Smooth muscle cell (in vitro differentiated cells): ENCODE measurements around the gene ZNF652. TPM values are rescaled to one million over a fixed set of nuclear protein-coding genes. Genes with fewer than 3 reads are reported as not detected.

Experiments
- DNase-seq: peaks from one replicate; lab custom pipeline; 2025; ENCODE audit not compliant: unreplicated experiment; lab: John Stamatoyannopoulos, UW
- H2AFZ ChIP-seq: fragments of 200-600 bp; sonication (generic); 2 replicates; pipeline ENCODE4 v1.6.0; 2016; ENCODE audit warnings: antibody characterized with exemption, low read depth, mild to moderate bottlenecking
- H3F3A ChIP-seq: fragments of 200-600 bp; sonication (generic); 2 replicates; pipeline ENCODE4 v1.6.0; 2017; ENCODE audit warnings: antibody characterized with exemption, low read depth
- H3K27ac ChIP-seq: fragments of 200-600 bp; sonication (generic); 2 replicates; pipeline ENCODE4 v1.5.1; 2016; ENCODE audit warnings: low read depth, mild to moderate bottlenecking
- H3K27me3 ChIP-seq: fragments of 200-600 bp; sonication (generic); 2 replicates; pipeline ENCODE4 v1.6.1; 2016; ENCODE audit warnings: low read depth, mild to moderate bottlenecking
- H3K36me3 ChIP-seq: fragments of 200-600 bp; sonication (generic); 2 replicates; pipeline ENCODE4 v1.5.1; 2016; ENCODE audit warnings: low read depth
- H3K4me1 ChIP-seq: fragments of 200-600 bp; sonication (generic); 2 replicates; pipeline ENCODE4 v1.5.1; 2016; ENCODE audit warnings: low read depth
- H3K4me2 ChIP-seq: fragments of 200-600 bp; sonication (generic); 2 replicates; pipeline ENCODE4 v1.6.0; 2016; ENCODE audit warnings: mild to moderate bottlenecking
- H3K4me3 ChIP-seq: fragments of 200-600 bp; sonication (generic); 2 replicates; pipeline ENCODE4 v1.5.1; 2016; ENCODE audit warnings: mild to moderate bottlenecking
- H3K79me2 ChIP-seq: fragments of 200-600 bp; sonication (generic); 2 replicates; pipeline ENCODE4 v1.6.0; 2016; ENCODE audit warnings: low read depth, mild to moderate bottlenecking
- H3K9ac ChIP-seq: fragments of 200-600 bp; sonication (generic); 2 replicates; pipeline ENCODE4 v1.6.0; 2016; ENCODE audit warnings: low read depth
- H3K9me3 ChIP-seq: fragments of 200-600 bp; sonication (generic); replicated peaks from 2 replicates; pipeline ENCODE4 v1.5.1; 2016; ENCODE audit warnings: low read depth
- H4K20me1 ChIP-seq: fragments of 200-600 bp; sonication (generic); 2 replicates; pipeline ENCODE4 v1.6.0; 2016; ENCODE audit warnings: low read depth
- WGBS: methylation state at CpG from one replicate; pipeline ENCODE4 v1.1.7; 2016; ENCODE audit warnings: low lambda C conversion rate; 5-methylcytosine and 5-hydroxymethylcytosine counted together
- polyA plus RNA-seq: library from polyadenylated mRNA; unstranded; fragments of >200 nt; fragmentation: Nextera tagmentation; extraction: Ambion mirVana; gene quantifications from 2 replicates; pipeline ENCODE4 v1.2.1, GENCODE V29; 2016
- total RNA-seq: library from RNA; depleted of rRNA; stranded (reverse); fragments of >200 nt; gene quantifications from 2 replicates; pipeline ENCODE4 v1.2.3, GENCODE V29; 2014
- TF ChIP-seq, protein P1 (sequence below): fragments of 200-600 bp; sonication (generic); IDR thresholded peaks from 2 replicates; pipeline ENCODE4 v1.5.1; 2017; ENCODE audit warnings: borderline replicate concordance, mild to moderate bottlenecking, antibody characterized with exemption; ENCODE audit not compliant: insufficient read depth, poor library complexity, severe bottlenecking

Gene ZNF652
- total and polyA plus RNA-seq, 2 experiments from 2014 or later: 18.3 to 48.8 TPM

DNA sequence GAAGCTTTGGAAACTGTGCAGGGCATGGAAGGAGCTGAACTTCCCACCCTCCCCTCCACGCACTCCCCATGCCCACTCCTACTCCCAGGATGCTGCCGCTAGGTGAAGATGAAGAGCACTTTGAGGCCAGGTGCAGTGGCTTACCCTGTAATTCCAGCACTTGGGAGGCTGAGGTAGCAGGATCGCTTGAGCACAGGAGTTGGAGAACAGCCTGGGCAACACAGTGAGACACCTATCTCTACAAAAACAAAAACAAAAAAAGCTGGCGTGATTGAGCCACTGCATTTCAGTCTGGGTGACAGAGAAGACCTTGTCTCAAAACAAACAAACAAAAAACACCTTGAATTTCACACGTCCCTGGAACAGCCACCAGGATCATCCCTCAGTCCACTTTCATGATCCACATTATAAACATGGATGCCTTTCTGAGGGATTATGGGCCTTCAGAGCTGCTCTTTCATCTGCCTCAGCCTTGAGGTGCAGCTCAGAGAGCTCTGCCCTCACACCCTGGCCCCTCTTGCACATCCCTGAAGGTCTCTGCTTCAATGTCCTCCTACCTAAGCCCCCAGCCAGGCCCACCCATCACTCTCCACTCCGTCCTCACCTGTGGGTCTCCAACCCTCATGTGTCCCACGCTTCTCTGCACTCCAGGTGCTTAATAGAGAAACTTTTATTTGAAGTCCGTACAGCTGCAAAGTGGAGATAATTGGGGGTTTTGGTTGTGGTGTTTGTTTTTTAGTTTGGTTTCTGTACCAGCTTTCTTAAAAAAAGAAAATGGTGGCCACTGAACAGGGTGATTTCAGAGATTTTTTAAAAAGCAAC, 26.9 kb upstream of the ZNF652 start:
- TF ChIP-seq, protein P1, sequence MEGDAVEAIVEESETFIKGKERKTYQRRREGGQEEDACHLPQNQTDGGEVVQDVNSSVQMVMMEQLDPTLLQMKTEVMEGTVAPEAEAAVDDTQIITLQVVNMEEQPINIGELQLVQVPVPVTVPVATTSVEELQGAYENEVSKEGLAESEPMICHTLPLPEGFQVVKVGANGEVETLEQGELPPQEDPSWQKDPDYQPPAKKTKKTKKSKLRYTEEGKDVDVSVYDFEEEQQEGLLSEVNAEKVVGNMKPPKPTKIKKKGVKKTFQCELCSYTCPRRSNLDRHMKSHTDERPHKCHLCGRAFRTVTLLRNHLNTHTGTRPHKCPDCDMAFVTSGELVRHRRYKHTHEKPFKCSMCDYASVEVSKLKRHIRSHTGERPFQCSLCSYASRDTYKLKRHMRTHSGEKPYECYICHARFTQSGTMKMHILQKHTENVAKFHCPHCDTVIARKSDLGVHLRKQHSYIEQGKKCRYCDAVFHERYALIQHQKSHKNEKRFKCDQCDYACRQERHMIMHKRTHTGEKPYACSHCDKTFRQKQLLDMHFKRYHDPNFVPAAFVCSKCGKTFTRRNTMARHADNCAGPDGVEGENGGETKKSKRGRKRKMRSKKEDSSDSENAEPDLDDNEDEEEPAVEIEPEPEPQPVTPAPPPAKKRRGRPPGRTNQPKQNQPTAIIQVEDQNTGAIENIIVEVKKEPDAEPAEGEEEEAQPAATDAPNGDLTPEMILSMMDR: no peak
- H3K4me3 ChIP-seq: no peak overlapping the region
- no peaks in the 10 kb centered on the region for H3K79me2 ChIP-seq
- no peaks in the 10 kb centered on the region for H3F3A ChIP-seq
- H3K4me2 ChIP-seq: no peak overlapping the region
- no peaks in the 10 kb centered on the region for H3K4me1 ChIP-seq
- no peak overlapping the region for H3K27ac ChIP-seq
- H3K36me3 ChIP-seq: no peaks in the 10 kb centered on the region
- no peak overlapping the region for H2AFZ ChIP-seq
- no peaks in the 10 kb centered on the region for H4K20me1 ChIP-seq
- no peaks in the 10 kb centered on the region for H3K9me3 ChIP-seq
- DNase-seq: no peak
- 83% methylated on average over 8 of the region's 8 CpGs for WGBS
- no peaks in the 10 kb centered on the region for H3K27me3 ChIP-seq
- no peak overlapping the region for H3K9ac ChIP-seq

DNA sequence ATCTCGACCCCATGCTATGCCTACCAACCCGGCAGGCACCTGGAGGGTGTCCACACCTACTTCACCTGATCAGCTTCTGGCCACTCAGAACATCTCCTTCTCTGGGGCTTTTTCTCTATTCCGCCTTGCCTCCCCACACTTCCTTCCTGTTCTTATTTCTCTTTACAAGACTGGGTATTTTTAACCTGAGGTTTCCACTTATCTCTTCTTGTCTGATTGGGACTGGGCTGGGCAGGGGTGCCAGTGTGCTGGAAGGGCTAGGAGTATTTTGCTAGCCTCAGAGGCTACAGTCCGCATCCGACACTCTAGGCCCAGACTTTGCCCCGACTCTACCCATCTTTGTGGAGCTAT, 26.2 kb upstream of the ZNF652 start:
- no peak overlapping the region for H3K4me2 ChIP-seq
- H3K27ac ChIP-seq: no peak overlapping the region
- H2AFZ ChIP-seq: no peak overlapping the region
- H3K4me1 ChIP-seq: no peaks in the 10 kb centered on the region
- no peaks in the 10 kb centered on the region for H3K27me3 ChIP-seq
- no peak for DNase-seq
- no peaks in the 10 kb centered on the region for H3K79me2 ChIP-seq
- WGBS: 98% methylated on average over 6 of the region's 6 CpGs
- H3K36me3 ChIP-seq: no peaks in the 10 kb centered on the region
- TF ChIP-seq, protein P1: no peak
- no peaks in the 10 kb centered on the region for H3K9me3 ChIP-seq
- H3F3A ChIP-seq: no peaks in the 10 kb centered on the region
- no peaks in the 10 kb centered on the region for H4K20me1 ChIP-seq
- H3K4me3 ChIP-seq: no peak overlapping the region
- no peak overlapping the region for H3K9ac ChIP-seq

DNA sequence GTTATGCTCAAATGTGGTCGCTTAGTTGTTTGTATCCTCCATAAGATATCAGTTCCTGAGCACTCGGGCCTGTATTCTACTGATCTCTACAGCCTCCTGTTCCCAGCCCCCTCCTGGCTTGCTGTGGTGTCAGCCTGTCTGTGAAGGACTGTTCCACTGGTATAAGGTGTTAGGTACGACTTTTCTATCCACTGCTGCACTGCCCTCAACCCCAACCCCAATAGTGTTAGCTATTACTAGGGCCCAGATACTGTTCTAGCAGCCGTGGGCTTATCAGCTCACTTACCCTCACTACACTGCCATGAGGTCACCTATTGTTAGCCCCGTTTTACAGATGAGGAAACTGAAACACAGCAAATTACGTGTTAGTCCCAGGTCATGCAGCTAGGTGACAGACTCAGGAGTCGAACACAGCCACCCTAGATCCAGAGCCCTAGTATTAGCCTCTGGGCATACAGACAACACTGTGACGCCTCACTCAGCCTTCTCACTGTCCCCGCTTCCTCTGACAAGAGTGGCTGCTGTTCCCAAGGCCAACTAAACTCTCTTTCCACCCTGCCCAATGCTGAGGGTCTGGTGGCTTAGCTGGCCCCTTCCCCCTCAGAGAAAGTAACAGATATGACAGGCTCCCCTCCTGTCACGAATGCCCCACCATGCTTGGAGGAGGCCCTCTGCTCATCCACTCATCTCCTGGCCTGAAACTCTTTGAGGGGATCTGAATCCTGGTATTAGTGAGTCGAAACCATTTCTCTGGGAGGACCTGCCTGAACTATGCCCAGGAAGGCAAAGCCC, 25.6 kb upstream of the ZNF652 start:
- Histone ChIP-seq H4K20me1 (no peaks in the 10 kb centered on the region), H3K79me2 (no peaks in the 10 kb centered on the region), H3K9me3 (no peaks in the 10 kb centered on the region), H3K4me3 (no peak overlapping the region), H3K27me3 (no peaks in the 10 kb centered on the region), H2AFZ (no peak overlapping the region), H3K4me2 (no peak overlapping the region), H3K9ac (no peak overlapping the region), H3K36me3 (no peaks in the 10 kb centered on the region), H3K27ac (no peak overlapping the region), H3F3A (no peaks in the 10 kb centered on the region), H3K4me1 (no peaks in the 10 kb centered on the region)
- WGBS: 87% methylated on average over 11 of the region's 11 CpGs
- DNase-seq: no peak
- TF ChIP-seq, protein P1: no peak
